CD4-positive, alpha-beta T cell (primary cell): Measurements from ENCODE around the gene PHKB. TPM values are rescaled to one million over a fixed set of nuclear protein-coding genes. Genes with fewer than 3 reads are reported as not detected.

Source experiments
- ATAC-seq: fragments of 200-7000 bp; cut with Tn5 transposase; one replicate; pipeline ENCODE4 v1.10.0; 2022; ENCODE audit warnings: mild to moderate bottlenecking; ENCODE audit not compliant: poor library complexity
- CTCF ChIA-PET: fragments of 350-600 bp; sonication (Branson Sonifier 250); formaldehyde crosslinking; loops from one replicate; lab custom pipeline; 2021; ENCODE audit warnings: antibody characterized with exemption, inconsistent platforms; lab: Charles Lee
- POLR2A ChIA-PET: fragments of 350-600 bp; sonication (Branson Sonifier 250); formaldehyde crosslinking; loops from one replicate; lab custom pipeline; 2021; ENCODE audit warnings: antibody characterized with exemption, inconsistent platforms; lab: Charles Lee
- DNase-seq, 14 experiments: peaks; one replicate each; pipeline ENCODE4 v3.0.0-alpha.2; 2013 to 2020; ENCODE audit warnings: mixed read lengths in 2 of 14
- H3K27ac ChIP-seq, 2 donors: one replicate each; pipeline versions ENCODE4 v1.5.1 to v1.7.0; 2013; ENCODE audit warnings: low read length in 2 of 2, low read depth in 1 of 2, mild to moderate bottlenecking in 1 of 2
- H3K27me3 ChIP-seq, 2 experiments: 1 replicate in 1 of 2; 2 replicates in 1 of 2; pipeline versions ENCODE4 v1.6.1 to v1.7.0; 2013; ENCODE audit warnings: low read length in 2 of 2, control low read depth in 1 of 2, mild to moderate bottlenecking in 1 of 2, moderate library complexity in 1 of 2; ENCODE audit not compliant: insufficient read depth in 2 of 2, control insufficient read depth in 1 of 2
- H3K36me3 ChIP-seq: one replicate; pipeline ENCODE4 v1.6.1; 2013; ENCODE audit warnings: low read length, control low read depth; ENCODE audit not compliant: insufficient read depth
- H3K4me1 ChIP-seq: one replicate; pipeline ENCODE4 v1.6.1; 2013; ENCODE audit warnings: low read length, control low read depth; ENCODE audit not compliant: insufficient read depth
- H3K4me3 ChIP-seq: one replicate; pipeline ENCODE4 v1.5.1; 2013; ENCODE audit warnings: mild to moderate bottlenecking, low read length, moderate library complexity
- H3K9me3 ChIP-seq, 2 experiments: 1 replicate in 1 of 2; 2 replicates in 1 of 2; pipeline versions ENCODE4 v1.6.1 to v1.7.0; 2013; ENCODE audit warnings: low read length in 2 of 2, mild to moderate bottlenecking in 2 of 2, control low read depth in 1 of 2, moderate library complexity in 1 of 2; ENCODE audit not compliant: control insufficient read depth in 1 of 2, insufficient read depth in 1 of 2
- H3K27ac Mint-ChIP-seq: one replicate; pipeline ENCODE4 v1.8.0; 2020; ENCODE audit warnings: mixed read lengths
- H3K27me3 Mint-ChIP-seq: one replicate; pipeline ENCODE4 v1.8.0; 2021; ENCODE audit warnings: mixed read lengths
- H3K36me3 Mint-ChIP-seq: one replicate; pipeline ENCODE4 v1.8.0; 2021; ENCODE audit warnings: low read depth, mixed read lengths
- H3K4me1 Mint-ChIP-seq: one replicate; pipeline ENCODE4 v1.8.0; 2021; ENCODE audit warnings: low read depth, mixed read lengths
- H3K4me3 Mint-ChIP-seq: one replicate; pipeline ENCODE4 v1.8.0; 2020; ENCODE audit warnings: mild to moderate bottlenecking, mixed read lengths
- H3K9me3 Mint-ChIP-seq: one replicate; pipeline ENCODE4 v1.8.0; 2020; ENCODE audit warnings: mixed read lengths
- intact Hi-C, 2 experiments: fragments of 100-400 bp; cut with DNase I in 1 of 2; cut with micrococcal nuclease in 1 of 2; formaldehyde crosslinking; loops; one replicate each; pipeline versions ENCODE4 v1.15.1 to v1.9.0; 2023 to 2025; cut with DNase I, micrococcal nuclease
- total RNA-seq, 174 experiments: library from RNA in 2 of 174; stranded (reverse) in 2 of 174; gene quantifications; one replicate each; pipeline ENCODE4 v1.2.3 and lab custom pipeline; 2021 to 2026
- TF ChIP-seq, protein P1 (sequence below): fragments of 200-600 bp; IDR thresholded peaks from one replicate; pipeline ENCODE4 v1.8.0; 2022; ENCODE audit warnings: antibody characterized with exemption, mild to moderate bottlenecking

PHKB gene
- total RNA-seq, 2 experiments from 2014 or later, result 28.8 to 31.3 TPM

DNA sequence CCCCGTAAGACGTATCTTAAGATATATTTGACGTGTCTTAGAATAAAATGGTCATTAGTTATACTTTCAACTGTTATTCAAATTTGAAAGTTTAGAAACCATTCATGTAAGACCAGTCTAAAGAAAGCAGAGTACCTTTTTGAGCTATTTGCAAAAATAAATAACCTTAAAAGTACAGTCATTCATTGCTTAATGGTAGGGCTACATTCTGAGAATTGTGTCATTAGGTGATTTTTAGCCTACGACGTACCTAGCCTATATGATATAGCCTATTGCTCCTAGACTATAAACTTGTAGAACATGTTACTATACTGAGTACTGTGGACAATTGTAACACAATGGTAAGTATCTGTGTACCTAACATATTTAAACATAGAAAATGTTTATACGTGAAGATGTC lies 139.2 kb downstream of the PHKB start:
- H3K27me3 Mint-ChIP-seq, result no peaks in the 10 kb centered on the region
- no peak for ATAC-seq
- Histone ChIP-seq H3K4me1 (no peaks in the 10 kb centered on the region), H3K4me3 (no peak overlapping the region), H3K36me3 (peaks cover 3% of the 10 kb centered on the region), H3K9me3 (no peaks in the 10 kb centered on the region), H3K27ac (no peak overlapping the region), H3K27me3 (no peaks in the 10 kb centered on the region)
- intact Hi-C loops, result no loop called here
- TF ChIP-seq, protein P1, sequence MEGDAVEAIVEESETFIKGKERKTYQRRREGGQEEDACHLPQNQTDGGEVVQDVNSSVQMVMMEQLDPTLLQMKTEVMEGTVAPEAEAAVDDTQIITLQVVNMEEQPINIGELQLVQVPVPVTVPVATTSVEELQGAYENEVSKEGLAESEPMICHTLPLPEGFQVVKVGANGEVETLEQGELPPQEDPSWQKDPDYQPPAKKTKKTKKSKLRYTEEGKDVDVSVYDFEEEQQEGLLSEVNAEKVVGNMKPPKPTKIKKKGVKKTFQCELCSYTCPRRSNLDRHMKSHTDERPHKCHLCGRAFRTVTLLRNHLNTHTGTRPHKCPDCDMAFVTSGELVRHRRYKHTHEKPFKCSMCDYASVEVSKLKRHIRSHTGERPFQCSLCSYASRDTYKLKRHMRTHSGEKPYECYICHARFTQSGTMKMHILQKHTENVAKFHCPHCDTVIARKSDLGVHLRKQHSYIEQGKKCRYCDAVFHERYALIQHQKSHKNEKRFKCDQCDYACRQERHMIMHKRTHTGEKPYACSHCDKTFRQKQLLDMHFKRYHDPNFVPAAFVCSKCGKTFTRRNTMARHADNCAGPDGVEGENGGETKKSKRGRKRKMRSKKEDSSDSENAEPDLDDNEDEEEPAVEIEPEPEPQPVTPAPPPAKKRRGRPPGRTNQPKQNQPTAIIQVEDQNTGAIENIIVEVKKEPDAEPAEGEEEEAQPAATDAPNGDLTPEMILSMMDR, result no peak
- H3K9me3 Mint-ChIP-seq, result no peaks in the 10 kb centered on the region
- H3K36me3 Mint-ChIP-seq, result peaks cover 77% of the 10 kb centered on the region
- no peak overlapping the region for H3K27ac Mint-ChIP-seq
- H3K4me1 Mint-ChIP-seq, result peaks cover 6% of the 10 kb centered on the region
- no peak for DNase-seq
- no peak overlapping the region for H3K4me3 Mint-ChIP-seq
- ChIA-PET POLR2A (no interaction called here), CTCF (no interaction called here)

DNA sequence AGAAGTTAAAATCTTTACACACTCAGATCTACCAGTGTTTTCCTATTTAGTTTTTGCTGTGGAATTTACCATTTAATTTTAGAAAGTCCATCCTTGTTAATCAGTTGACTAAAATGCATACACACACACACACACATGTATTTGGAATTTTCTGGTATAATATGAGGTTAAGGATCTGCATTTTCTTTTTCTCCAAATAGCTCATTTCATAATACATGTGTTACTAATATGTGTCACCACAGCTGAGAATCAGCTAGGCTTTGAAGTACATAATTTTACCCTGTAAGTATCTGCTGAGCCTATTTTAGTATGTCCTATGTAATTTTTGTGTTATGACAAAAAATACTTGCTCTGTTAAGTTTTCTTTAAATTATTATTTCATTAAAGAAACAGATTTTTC lies 143.2 kb downstream of the PHKB start:
- intact Hi-C loops, result no loop called here
- H3K27ac Mint-ChIP-seq, result no peak overlapping the region
- peaks cover 80% of the 10 kb centered on the region for H3K36me3 Mint-ChIP-seq
- no peak overlapping the region for H3K4me3 Mint-ChIP-seq
- peaks cover 6% of the 10 kb centered on the region for H3K4me1 Mint-ChIP-seq
- POLR2A ChIA-PET, result no interaction called here
- H3K36me3 ChIP-seq, result no peaks in the 10 kb centered on the region
- H3K4me3 ChIP-seq, result no peak overlapping the region
- DNase-seq (no peak), ATAC-seq (no peak)
- peaks cover 5% of the 10 kb centered on the region for H3K9me3 Mint-ChIP-seq
- no peaks in the 10 kb centered on the region for H3K27me3 ChIP-seq
- no peak overlapping the region for H3K27ac ChIP-seq
- H3K4me1 ChIP-seq, result no peaks in the 10 kb centered on the region
- H3K9me3 ChIP-seq, result no peaks in the 10 kb centered on the region
- CTCF ChIA-PET, result no interaction called here
- H3K27me3 Mint-ChIP-seq, result no peaks in the 10 kb centered on the region
- TF ChIP-seq, protein P1, result no peak

DNA sequence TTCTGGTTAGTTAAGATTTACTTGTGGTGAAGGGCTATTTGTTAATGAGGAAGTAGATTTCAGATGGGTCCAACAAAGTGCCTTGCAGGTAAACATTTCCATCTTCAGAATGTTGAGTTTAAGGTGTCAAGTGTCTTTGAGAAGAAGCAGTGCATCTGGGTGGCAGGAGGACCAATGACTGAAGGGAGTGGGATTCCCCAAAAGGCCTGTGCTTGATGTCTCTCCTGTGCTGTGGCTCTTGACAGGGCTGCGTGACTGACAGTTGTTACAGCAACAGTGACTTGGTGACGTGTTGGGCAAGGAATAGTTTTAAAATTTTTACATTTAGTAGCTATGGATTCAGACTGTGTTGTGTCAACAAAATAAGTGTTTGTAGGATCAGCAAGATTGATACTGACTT lies 149.9 kb downstream of the PHKB start:
- Mint-ChIP-seq H3K27me3 (no peaks in the 10 kb centered on the region), H3K4me3 (no peak overlapping the region), H3K36me3 (peaks cover 92% of the 10 kb centered on the region), H3K4me1 (no peaks in the 10 kb centered on the region), H3K27ac (no peak overlapping the region), H3K9me3 (peaks cover 5% of the 10 kb centered on the region)
- ChIA-PET POLR2A (no interaction called here), CTCF (no interaction called here)
- Histone ChIP-seq H3K9me3 (no peaks in the 10 kb centered on the region), H3K4me3 (no peak overlapping the region), H3K36me3 (peaks cover 9% of the 10 kb centered on the region), H3K4me1 (no peaks in the 10 kb centered on the region), H3K27ac (no peak overlapping the region), H3K27me3 (no peaks in the 10 kb centered on the region)
- ATAC-seq, result no peak
- DNase-seq, result no peak
- intact Hi-C loops, result no loop called here
- TF ChIP-seq, protein P1, result no peak
